ENCODE measurements around the gene RAP1GAP2. TPM values are rescaled to one million over a fixed set of nuclear protein-coding genes. Genes with fewer than 3 reads are reported as not detected.

The RAP1GAP2 gene
- total RNA-seq, 1 donor from 2014 or later = 5.1 TPM

DNA sequence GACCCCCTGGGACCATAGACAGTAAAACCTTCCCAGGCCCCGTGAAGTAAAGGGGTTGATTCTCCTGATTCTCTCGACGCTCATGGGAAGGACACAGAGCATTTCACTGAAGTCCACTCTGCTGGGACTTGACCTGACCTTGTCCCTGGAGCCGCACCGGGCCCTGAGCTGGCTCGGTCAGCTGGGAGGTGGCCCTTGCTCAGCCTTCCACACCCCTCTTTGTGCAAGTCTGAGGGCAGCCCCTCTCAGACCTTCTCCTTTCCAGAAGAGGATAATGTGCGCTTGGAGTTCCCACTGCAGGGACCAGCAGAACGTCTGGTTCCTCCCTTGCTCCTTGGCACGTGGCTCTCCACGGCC is 115.5 kb downstream of the RAP1GAP2 start:
- DNase-seq = no peak

- DNase-seq = no peak
Observed at GRCh38 chr17:2912754-2913153, 116.5 kb downstream of the RAP1GAP2 start.

DNA sequence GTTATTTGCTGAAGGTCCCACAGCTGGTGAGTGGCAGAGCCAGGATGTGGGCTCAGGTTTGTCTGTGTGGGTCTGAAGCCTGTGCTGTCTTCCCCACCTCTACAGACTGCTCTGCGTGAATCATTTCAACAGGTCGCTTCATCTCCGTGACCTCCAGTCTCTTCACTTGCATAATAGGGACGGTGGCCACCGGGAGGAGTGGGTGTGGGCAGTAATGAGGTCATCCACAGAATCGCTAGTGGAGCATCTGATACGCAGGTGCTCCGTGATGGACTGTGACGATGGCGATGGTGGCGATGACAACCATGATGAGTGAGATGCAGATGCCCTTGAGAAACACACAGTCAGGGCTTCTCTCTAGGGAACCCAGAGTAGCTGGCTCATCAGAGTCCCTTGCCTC is 120.2 kb downstream of the RAP1GAP2 start:
- no peak for DNase-seq

DNA sequence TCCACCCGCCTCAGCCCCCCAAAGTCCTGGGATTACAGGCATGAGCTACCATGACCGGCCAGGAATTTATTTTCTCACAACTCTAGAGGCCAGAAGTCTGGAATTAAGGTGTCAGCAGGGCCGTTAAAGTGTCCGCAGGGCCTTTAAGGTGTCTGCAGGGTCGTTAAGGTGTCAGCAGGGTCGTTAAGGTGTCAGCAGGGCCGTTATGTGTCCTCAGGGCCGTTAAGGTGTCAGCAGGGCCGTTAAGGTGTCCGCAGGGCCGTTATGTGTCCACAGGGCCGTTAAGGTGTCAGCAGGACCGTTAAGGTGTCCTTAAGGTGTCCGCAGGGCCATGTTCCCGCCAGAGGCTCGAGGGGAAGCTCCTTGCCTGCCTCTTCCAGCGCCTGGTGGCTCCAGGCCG is 125.2 kb downstream of the RAP1GAP2 start:
- DNase-seq = no peak

GRCh38 chr17:2924211-2924610 is 128.0 kb downstream of the RAP1GAP2 start:
- no peak for DNase-seq

GRCh38 chr17:2925011-2925410 is 128.8 kb downstream of the RAP1GAP2 start:
- DNase-seq = no peak

GRCh38 chr17:2926019-2926650 is 129.9 kb downstream of the RAP1GAP2 start:
- no peak for DNase-seq

DNA sequence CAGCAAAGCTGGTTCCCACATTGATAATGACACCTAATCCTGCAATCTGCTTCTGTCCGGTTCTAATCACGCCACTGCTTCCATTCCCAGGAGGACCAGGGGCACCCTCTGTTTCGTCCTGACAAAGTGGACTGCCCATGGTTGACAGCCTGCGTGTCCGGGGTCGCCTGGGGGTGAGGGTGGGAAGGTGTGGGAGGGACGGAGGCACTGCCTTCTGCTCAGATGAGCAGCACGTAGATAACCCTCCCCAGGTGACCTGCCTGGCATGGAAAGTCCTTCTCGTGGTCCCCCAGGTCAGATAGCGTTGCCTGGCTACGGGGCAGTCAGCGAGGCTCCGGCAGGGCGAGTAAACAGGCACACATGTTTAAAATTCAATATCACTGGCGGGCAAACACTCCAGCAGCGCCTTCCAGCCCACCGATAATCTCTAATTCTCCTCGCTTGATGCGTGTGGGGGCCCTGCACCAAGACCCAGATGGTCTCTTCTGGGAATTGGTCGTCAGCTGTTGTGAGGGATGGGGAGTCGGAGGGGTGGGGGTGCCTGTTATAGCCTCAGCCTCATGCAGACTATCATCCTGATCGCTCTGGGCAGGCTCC is 132.2 kb downstream of the RAP1GAP2 start:
- no peak for DNase-seq

GRCh38 chr17:2929881-2930533 is 133.8 kb downstream of the RAP1GAP2 start:
- DNase-seq = no peak

GRCh38 chr17:2931876-2932275 is 135.6 kb downstream of the RAP1GAP2 start:
- no peak for DNase-seq

DNA sequence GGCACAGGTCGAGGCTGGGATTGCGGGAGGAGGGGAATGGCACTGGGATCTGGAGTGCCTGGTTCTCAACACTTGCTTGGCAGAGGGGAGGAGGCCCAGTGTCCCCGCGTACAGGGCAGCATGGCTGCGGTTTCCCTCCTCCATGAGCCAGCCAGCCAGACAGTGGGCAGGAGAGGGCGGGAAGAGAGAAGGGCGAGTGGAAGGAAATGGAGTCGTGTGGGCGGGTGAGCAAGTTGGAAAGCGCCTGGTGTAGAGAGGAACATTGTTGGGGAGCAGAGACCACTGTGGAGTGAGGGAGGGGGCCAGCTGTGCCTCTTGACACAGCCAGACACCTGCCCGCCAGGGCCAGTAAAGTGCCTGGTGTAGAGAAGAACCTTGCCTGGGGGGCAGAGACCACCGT is 136.7 kb downstream of the RAP1GAP2 start:
- DNase-seq = no peak

- no peak for DNase-seq
Observed at GRCh38 chr17:2933606-2934005, 137.4 kb downstream of the RAP1GAP2 start.

DNA sequence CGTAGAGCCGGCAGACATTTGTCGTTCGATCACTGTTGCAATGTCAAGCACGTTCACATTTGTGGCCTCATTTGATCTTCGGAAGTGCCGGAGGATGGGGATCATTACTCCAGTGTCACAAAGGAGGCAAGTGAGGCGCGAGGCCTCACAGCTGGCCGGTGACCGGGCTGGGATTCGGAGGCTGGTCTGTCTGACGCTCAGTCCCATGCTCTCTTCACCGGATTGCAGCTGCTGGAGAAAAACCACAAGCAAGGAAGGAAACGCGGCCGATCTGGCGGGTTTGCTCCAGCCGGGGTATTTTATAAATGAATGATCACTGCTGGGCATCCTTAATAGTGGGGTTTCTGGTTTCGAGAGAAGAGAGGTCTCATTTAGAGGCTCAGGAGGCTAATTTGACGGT is 139.4 kb downstream of the RAP1GAP2 start:
- DNase-seq = no peak

- DNase-seq = no peak
Observed at GRCh38 chr17:2936351-2936750, 140.1 kb downstream of the RAP1GAP2 start.

DNA sequence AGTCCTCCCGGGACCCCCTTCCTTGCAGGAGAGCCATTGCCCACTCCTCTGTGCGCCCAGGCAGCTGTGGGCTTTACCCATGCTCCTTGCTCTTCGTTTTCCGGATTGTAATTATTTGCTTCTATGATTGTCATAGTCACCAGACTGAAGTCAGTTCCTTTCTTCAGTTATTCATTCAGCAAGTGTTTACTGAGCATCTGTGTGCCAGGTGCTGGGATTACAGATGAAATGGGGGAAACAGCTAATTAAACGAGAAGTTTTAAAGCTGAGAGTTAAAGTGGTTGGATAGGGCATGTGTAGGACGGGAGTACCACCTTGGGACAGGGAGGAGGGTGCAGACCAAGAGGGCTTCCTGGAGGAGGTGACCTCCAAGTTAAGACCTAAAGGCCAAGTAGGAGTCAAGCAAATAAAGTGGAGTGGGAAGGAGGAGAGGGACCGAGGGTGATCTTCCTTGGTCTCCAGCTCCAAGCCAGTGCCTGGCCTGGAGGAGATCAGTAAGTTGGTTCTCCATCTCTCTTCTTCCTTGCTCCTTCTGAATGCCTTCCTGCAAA is 140.6 kb downstream of the RAP1GAP2 start:
- DNase-seq = peak; percentile 68

DNA sequence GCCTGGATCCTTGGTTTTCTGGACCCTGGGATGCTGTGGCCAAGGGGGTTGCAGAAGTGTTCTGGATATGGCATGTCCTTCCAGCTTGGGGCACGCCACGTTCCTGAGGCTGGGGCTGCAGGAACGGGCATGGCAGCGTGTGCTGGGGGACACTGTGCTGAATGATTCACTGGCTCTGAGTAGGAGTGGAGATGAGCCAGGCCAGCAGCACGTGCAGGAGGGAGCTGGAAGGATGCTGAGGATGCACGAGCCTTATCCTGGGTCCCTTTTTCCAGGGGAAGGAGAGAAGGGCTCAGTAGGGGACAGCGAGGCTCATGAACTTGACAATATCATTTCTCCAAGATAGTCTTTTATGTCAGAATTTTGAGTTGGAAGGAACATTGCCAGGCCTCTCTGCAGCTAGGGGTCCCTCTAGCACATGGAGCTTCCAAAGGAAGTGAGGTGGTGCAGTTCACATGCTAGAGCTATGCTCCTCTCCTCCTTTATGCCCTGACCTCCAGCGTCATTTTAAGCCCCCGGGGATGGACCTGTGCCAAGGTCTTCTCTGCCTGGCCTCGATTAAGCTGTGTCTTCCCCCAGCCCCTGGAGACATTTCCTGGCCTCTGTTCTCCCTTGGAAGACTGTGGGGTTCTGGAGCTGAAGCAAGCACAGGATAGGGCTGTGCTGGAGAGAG is 141.2 kb downstream of the RAP1GAP2 start:
- DNase-seq = no peak

DNA sequence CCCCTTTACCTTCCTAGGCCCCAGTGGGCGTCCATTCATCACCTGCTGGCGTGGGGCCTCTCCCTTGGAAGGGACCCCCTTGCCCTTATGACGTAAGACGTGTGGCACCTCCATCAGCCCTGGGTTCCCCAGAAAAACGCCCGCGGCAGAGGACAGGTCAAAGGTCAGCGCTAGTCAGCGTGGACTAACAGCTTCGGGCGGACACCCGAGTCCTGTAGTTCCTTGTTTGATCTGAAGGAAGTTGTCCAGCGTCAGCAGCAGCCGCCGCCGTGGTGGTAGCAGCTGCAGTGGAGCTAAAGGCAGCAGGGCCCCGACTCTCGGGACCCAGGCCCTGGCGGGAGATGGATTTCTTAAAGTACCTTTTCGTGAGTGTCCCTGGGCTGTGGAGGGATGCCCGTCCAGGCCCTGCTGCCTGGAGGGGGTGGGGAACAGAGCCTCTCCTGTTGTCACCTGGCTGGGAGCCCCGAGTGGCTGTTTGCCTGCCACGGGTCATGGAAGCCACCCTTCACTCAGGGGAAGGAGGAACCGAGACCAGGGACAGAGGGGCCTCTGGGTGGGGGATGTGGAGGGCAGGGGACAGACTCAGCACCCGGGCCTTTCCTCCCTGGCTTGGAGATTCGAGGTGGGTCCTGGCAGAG is 143.6 kb downstream of the RAP1GAP2 start:
- DNase-seq = no peak

GRCh38 chr17:2940352-2940751 is 144.1 kb downstream of the RAP1GAP2 start:
- DNase-seq = no peak

DNA sequence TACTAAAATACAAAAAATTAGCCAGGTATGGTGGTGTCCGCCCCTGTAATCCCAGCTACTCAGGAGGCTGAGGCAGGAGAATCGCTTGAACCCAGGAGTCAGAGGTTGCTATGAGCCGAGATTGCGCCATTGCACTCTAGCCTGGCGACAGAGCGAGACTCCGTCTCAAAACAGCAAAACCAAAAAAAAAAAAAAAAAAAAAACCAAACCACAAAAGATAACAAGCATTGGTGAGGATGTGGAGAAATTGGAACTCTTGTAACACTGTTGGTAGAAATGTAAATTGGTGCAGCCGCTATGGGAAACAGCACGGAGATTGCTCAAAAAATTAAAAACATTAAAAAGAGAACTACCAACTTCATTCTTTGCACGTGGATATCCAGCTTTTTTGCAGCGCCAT is 147.7 kb downstream of the RAP1GAP2 start:
- no peak for DNase-seq

DNA sequence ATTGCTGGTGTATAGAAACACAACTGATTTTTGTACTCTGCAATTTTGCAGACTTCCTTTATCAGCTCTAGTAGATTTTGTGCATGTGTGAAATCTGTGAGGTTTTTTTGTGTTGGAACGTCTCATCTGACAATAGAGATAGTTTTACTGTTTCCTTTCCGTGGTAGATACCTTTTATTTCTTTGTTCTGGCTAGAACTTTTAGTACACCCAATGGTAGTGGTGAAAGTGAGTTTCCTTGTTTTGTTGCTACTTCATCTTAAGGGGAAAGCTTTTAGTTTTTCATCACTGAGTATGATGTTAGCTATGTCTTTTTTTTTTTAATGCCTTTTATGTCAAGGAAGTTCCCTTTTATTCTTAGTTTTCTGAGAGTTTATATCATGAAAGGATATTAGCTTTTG is 149.1 kb downstream of the RAP1GAP2 start:
- DNase-seq = no peak

GRCh38 chr17:2946144-2946543 is 149.9 kb downstream of the RAP1GAP2 start:
- no peak for DNase-seq

DNA sequence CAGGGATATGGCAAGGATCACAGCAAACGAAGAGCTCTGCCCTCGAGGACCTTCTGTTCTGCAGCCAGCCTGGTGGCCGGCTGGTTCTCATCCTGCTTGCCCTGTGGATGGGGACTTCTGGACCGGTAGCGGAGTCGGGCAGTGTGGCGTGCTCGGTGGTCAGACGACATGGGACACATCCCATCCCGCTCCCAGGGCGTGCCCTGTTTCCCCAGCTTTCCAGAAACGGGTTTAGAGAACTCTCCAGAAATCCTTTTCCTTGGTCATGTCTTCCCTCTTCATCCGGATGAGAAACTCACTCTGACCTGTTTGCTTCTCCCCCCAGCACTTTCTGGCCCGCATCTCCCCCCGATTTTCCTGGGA is 151.3 kb downstream of the RAP1GAP2 start:
- no peak for DNase-seq

All from skin of body (tissue), 2 donors.